Uterus (tissue), 2 donors: Measurements from ENCODE around the gene FAM9B.

Source experiments
- CTCF ChIP-seq, 4 experiments: fragments of 200-600 bp in 2 of 4; fragments of 450-650 bp in 2 of 4; sonication (generic) in 2 of 4; IDR thresholded peaks; one replicate each; pipeline ENCODE4 v1.5.1; 2016 to 2019; ENCODE audit warnings: antibody characterized with exemption in 4 of 4, mild to moderate bottlenecking in 2 of 4, moderate library complexity in 1 of 4
- POLR2A ChIP-seq, 2 donors: fragments of 450-650 bp; IDR thresholded peaks; one replicate each; pipeline ENCODE4 v1.6.1; 2016; ENCODE audit warnings: antibody characterized with exemption in 2 of 2, mild to moderate bottlenecking in 1 of 2, moderate library complexity in 1 of 2

- TF ChIP-seq POLR2A (IDR thresholded peaks at IDR 0.05) (no peak), CTCF (IDR thresholded peaks at IDR 0.05) (no peak)
These were observed 3.4 kb upstream of the FAM9B start for GRCh38 chrX:9037296-9037695.
